Measurements from ENCODE around the gene SYNE1. TPM values are rescaled to one million over a fixed set of nuclear protein-coding genes. Genes with fewer than 3 reads are reported as not detected.
"Not testable (repeated sequence)": the region's sequence is repeated elsewhere in the genome, so short reads cannot be mapped to it uniquely, and the experiment has no call there.

Gene SYNE1
- total RNA-seq, 2 experiments from 2014 or later, result 25.8 to 25.9 TPM

DNA sequence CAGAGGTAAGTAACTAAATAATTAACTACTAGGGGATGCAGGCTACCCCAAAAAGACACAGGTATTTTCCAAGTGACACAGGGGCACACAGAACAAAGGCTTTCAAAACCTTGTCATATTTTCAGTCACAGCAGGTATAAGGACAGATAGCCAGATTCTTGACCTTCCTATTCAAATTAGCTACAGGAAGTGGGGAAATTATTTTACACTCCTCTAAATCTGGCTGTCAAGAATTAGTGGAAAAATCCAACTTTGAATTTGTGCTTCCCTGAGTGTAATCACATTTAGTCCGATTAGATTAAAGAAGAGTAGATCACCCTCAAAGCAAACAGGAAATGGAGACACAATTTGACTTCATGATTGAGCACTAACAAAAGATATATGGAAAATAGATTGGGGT is 60.6 kb downstream of the SYNE1 start:
- Mint-ChIP-seq H3K27ac (no peak overlapping the region), H3K4me1 (ENCODE audit: low read depth) (no peaks in the 10 kb centered on the region), H3K27me3 (no peaks in the 10 kb centered on the region), H3K4me3 (no peak overlapping the region), H3K36me3 (no peaks in the 10 kb centered on the region), H3K9me3 (no peaks in the 10 kb centered on the region)
- DNase-seq, result no peak
- ChIA-PET POLR2A (no interaction called here), CTCF (no interaction called here)
- intact Hi-C loops (cut with micrococcal nuclease), result no loop called here

DNA sequence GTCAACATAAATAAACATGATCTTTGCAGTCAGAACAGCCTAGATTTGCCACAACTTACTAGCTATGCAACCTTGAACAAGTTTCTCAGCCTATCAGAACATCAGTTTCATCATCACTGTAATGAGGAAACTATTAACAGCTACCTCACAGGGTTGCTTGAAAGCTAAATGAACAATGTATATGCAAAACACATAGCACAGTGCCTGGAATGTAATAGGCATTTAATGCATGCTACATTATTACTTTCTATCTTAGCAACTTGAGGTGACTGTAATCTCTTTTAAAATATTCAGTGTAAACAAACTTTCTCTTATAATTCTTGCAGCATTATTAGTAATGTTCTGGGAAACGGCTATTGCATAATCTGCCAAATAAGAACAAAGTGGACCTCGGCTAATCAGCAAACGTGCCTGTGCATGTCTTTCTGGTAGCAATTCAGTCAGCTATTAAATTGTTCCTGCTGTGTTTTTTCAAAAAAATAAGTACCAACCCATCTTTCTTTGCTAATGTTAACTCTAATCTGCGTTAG is 61.5 kb downstream of the SYNE1 start:
- Mint-ChIP-seq H3K27ac (no peak overlapping the region), H3K36me3 (no peaks in the 10 kb centered on the region), H3K4me1 (ENCODE audit: low read depth) (no peaks in the 10 kb centered on the region), H3K4me3 (no peak overlapping the region), H3K27me3 (no peaks in the 10 kb centered on the region), H3K9me3 (no peaks in the 10 kb centered on the region)
- POLR2A ChIA-PET, result no interaction called here
- no peak for DNase-seq
- intact Hi-C loops (cut with micrococcal nuclease), result no loop called here
- CTCF ChIA-PET, result no interaction called here

DNA sequence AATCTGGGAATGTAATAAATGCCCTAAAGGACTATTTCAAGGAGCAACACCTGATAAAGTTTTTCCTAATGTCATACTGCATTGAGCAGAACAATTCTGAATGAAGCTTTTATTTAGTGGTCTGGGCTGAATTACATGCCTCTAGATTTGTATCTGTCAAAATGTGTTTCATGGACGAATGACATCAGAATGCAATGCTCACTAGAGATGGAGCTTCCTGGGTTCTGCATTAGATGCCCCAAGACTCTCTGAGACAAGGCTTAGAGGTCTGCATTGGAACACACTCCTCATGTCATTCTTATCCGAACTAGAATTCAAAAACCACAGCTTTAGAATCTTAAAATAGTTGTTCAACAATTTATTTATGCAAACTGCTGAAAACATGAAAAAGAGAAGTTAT is 62.0 kb downstream of the SYNE1 start:
- Mint-ChIP-seq H3K36me3 (no peaks in the 10 kb centered on the region), H3K9me3 (no peaks in the 10 kb centered on the region), H3K4me1 (ENCODE audit: low read depth) (no peaks in the 10 kb centered on the region), H3K27me3 (no peaks in the 10 kb centered on the region), H3K27ac (no peak overlapping the region), H3K4me3 (no peak overlapping the region)
- DNase-seq, result no peak
- intact Hi-C loops (cut with micrococcal nuclease), result no loop called here
- ChIA-PET POLR2A (no interaction called here), CTCF (no interaction called here)

DNA sequence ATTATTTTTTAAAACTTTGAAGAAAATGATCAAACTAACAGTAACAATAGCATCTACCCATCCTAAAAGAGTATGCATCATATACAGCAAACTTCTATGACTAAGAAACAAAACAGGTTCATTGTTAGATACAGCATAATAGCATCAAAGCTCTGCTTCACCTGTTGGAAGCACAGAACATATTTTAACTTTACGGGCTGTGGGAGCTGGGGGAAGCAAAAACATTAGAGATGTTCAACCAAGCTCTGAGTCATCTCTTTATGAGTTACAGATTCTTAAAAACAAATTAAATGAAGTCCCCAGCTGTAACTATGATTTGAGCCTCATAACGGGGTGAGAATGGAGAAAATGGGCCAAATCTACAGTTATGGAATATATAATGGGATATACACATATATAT is 63.4 kb downstream of the SYNE1 start:
- no peak for DNase-seq
- no peaks in the 10 kb centered on the region for H3K27me3 Mint-ChIP-seq
- no peak overlapping the region for H3K27ac Mint-ChIP-seq
- CTCF ChIA-PET, result no interaction called here
- no peaks in the 10 kb centered on the region for H3K36me3 Mint-ChIP-seq
- POLR2A ChIA-PET, result interaction anchor here (0.6 kb wide), 1 partner anchor 166 kb away, joined by 3 read pairs; no protein-coding TSS in a partner anchor
- intact Hi-C loops (cut with micrococcal nuclease), result no loop called here
- no peaks in the 10 kb centered on the region for H3K9me3 Mint-ChIP-seq
- H3K4me3 Mint-ChIP-seq, result no peak overlapping the region
- no peaks in the 10 kb centered on the region for H3K4me1 Mint-ChIP-seq (ENCODE audit: low read depth)

DNA sequence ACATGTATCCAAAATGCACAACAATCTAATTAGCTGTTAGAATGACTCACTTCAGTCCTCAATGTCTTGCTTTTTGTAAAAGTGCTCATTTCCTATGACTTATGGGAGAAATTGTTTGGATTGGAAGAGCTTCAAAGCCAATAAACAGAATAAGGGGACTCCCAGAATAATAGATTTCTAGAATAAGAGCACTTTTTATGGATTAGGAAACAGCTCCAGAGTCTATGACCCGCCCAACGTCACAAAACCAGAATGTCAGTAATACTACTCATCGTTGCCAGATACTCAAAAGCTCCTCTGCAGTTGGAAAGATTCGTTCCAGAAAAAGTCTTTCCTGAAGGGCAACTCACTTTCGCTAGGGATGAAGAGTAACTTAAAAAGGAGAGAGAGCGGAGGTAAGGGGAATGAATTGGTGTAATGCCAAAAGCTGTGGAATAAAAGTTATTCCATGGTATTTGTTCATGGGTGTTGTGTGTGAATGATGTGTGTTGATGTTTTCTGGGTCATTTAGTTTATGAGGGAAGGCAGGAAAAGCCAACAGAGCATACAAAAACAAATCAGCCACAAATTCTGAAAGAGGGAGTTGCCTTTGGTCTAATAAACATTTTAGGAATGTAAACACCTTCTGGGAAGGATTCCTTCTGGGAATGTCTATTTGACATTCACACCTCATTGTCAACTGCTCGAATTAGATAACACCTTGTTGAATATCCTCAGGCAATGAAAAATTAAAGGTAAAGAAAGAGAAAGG is 64.6 kb downstream of the SYNE1 start:
- Mint-ChIP-seq H3K27me3 (no peaks in the 10 kb centered on the region), H3K36me3 (no peaks in the 10 kb centered on the region), H3K27ac (no peak overlapping the region), H3K4me3 (no peak overlapping the region), H3K9me3 (no peaks in the 10 kb centered on the region), H3K4me1 (ENCODE audit: low read depth) (no peaks in the 10 kb centered on the region)
- CTCF ChIA-PET, result no interaction called here
- DNase-seq, result no peak
- intact Hi-C loops (cut with micrococcal nuclease), result no loop called here
- POLR2A ChIA-PET, result no interaction called here

DNA sequence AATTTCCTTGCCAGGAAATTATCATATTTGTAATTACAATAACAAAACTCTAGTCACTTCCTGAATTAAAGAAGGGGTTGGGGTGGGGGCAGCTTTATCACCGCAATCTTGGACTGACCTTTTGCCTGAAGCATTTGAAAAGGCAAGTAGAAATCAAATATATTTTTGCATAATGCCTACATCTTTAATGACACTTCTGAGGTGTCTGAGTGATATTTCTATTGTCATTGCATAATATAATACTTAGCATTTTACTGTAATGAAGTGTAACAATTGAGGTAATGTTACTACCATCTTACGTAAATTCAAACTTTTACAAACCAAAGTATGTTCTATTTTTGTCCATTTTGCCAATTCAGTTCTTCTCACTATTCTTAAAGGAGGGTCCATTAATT is 65.2 kb downstream of the SYNE1 start:
- POLR2A ChIA-PET, result no interaction called here
- CTCF ChIA-PET, result no interaction called here
- Mint-ChIP-seq H3K4me1 (ENCODE audit: low read depth) (no peaks in the 10 kb centered on the region), H3K36me3 (no peaks in the 10 kb centered on the region), H3K9me3 (no peaks in the 10 kb centered on the region), H3K27ac (no peak overlapping the region), H3K4me3 (no peak overlapping the region), H3K27me3 (no peaks in the 10 kb centered on the region)
- intact Hi-C loops (cut with micrococcal nuclease), result no loop called here
- DNase-seq, result no peak

DNA sequence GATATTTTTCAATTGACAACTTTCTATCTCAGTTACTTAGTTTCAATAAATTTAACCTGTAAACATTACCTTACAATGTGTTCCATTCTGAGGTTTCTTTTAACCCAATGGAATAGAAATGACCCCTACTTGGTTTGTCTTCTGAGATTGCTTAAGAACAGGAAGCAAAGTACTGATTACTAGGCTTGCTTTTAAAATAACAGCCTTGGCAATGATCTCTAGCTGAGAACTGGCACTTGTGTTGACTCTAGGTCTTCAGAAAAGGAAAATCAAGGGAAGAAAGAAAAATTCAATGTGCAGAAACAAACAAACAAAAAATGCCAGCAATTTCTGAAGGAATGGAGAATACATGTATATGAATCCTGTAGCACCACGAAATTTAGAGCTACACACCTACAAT is 66.1 kb downstream of the SYNE1 start:
- DNase-seq, result no peak
- POLR2A ChIA-PET, result no interaction called here
- H3K4me1 Mint-ChIP-seq (ENCODE audit: low read depth), result no peaks in the 10 kb centered on the region
- H3K4me3 Mint-ChIP-seq, result no peak overlapping the region
- no peaks in the 10 kb centered on the region for H3K27me3 Mint-ChIP-seq
- H3K27ac Mint-ChIP-seq, result no peak overlapping the region
- H3K9me3 Mint-ChIP-seq, result no peaks in the 10 kb centered on the region
- H3K36me3 Mint-ChIP-seq, result no peaks in the 10 kb centered on the region
- intact Hi-C loops (cut with micrococcal nuclease), result no loop called here
- CTCF ChIA-PET, result no interaction called here

DNA sequence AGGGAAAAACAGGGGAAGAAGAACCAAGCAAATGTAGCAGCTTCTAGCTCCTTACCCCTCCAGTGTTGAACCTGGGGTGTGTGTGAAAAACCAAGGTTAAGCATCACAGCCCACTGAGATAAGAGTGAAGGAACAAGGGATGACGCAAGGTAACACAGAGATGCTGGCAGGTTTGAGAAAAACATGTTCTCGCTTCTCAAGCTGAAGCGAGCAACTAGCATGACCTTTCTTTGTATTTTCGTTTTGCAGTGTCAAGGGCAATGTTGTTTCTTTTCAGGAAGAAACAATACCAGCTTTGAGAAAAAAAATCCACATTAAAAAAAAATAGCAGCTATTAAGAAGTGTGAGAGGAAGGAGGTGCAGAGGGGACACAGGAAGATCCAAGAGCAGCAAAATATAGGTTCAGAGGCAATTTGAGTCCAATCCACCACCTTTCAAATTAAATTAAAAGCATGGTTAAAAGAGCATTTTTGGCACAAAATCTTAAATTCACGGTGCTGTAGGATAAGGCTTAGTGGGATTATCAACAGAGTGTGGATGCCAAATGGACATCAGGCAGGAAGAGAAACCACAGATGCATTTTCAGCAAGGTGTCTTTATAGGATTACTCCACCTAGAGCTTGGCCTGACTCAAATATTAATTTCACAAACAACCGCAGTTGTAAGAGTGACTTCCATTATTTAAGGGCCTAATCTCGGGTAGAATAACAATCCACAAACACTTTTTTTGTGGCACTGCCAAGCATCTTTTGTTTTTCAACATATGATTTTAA is 70.9 kb downstream of the SYNE1 start:
- POLR2A ChIA-PET, result no interaction called here
- H3K4me1 Mint-ChIP-seq (ENCODE audit: low read depth), result no peaks in the 10 kb centered on the region
- CTCF ChIA-PET, result interaction anchor here (0.6 to 0.7 kb wide), 2 partner anchors 14 to 71 kb away, joined by 3 read pairs; partner anchors contain the start of gene SYNE1
- H3K27ac Mint-ChIP-seq, result no peak overlapping the region
- no peaks in the 10 kb centered on the region for H3K36me3 Mint-ChIP-seq
- intact Hi-C loops (cut with micrococcal nuclease), result no loop called here
- no peaks in the 10 kb centered on the region for H3K9me3 Mint-ChIP-seq
- no peaks in the 10 kb centered on the region for H3K27me3 Mint-ChIP-seq
- DNase-seq, result no peak
- H3K4me3 Mint-ChIP-seq, result no peak overlapping the region

DNA sequence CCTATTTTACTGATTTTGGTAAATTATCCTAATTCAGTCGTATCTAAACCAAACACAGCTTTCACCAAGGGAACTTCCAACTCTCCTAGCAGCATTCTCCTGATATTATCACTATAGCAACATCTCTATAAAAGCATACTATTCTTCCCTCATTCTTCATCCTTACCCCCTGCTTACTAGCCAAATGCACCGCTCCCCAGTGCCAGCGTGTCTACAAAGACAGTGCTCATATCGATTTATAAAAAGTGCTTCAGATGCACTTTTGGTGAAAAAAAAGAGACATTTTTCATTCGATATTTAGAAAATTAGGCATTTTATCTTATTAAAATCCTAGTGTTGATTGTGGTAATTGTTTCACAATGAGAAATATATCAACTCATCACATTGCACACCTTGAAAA is 74.0 kb downstream of the SYNE1 start:
- intact Hi-C loops (cut with micrococcal nuclease), result no loop called here
- CTCF ChIA-PET, result no interaction called here
- H3K9me3 Mint-ChIP-seq, result peaks cover 5% of the 10 kb centered on the region
- no peaks in the 10 kb centered on the region for H3K4me1 Mint-ChIP-seq (ENCODE audit: low read depth)
- H3K27me3 Mint-ChIP-seq, result peaks cover 1% of the 10 kb centered on the region
- H3K27ac Mint-ChIP-seq, result no peak overlapping the region
- POLR2A ChIA-PET, result no interaction called here
- DNase-seq, result no peak
- H3K36me3 Mint-ChIP-seq, result no peaks in the 10 kb centered on the region
- H3K4me3 Mint-ChIP-seq, result no peak overlapping the region

DNA sequence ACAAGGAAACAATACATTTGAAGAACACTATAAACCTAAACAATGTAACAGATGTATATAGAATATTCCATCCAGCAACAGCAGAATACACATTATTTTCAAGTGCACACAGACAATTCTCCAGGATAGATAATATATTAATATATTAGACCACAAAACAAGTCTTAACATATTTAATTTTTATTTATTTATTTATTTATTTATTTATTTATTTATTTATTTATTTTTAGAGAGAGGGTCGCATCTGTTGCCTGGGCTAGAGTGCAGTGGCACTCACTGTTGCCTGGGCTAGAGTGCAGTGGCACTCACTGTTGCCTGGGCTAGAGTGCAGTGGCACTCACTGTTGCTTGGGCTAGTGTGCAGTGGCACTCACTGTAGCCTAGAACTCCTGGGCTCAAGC is 78.4 kb downstream of the SYNE1 start:
- H3K27ac Mint-ChIP-seq; POLR2A ChIA-PET; H3K4me3 Mint-ChIP-seq; H3K4me1 Mint-ChIP-seq (ENCODE audit: low read depth); DNase-seq; CTCF ChIA-PET; intact Hi-C loops (cut with micrococcal nuclease); H3K27me3 Mint-ChIP-seq; H3K36me3 Mint-ChIP-seq: not testable (repeated sequence)
- peaks cover 26% of the 10 kb centered on the region for H3K9me3 Mint-ChIP-seq

DNA sequence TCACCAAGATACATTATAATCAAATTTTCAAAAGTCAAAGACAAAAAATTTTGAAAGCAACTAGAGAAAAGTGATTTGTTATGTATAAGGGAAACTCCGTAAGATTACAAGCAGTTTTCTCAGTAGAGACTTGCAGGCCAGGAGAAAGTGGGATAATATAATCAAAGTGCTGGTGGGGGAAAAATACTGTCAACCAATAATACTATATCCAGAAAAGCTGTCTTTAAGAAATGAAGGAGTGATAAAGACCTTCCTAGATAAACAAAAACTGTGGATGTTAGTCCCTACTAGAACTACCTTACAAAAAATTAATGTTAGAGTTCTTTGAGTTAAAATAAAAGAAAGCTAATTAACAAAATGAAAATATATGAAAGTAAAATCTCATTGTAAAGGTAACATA is 79.7 kb downstream of the SYNE1 start:
- no peak overlapping the region for H3K27ac Mint-ChIP-seq
- H3K27me3 Mint-ChIP-seq, result peaks cover 3% of the 10 kb centered on the region
- intact Hi-C loops (cut with micrococcal nuclease), result no loop called here
- no peaks in the 10 kb centered on the region for H3K36me3 Mint-ChIP-seq
- H3K4me3 Mint-ChIP-seq, result no peak overlapping the region
- ChIA-PET POLR2A (no interaction called here), CTCF (interaction anchor here (0.7 kb wide), 1 partner anchor 390 kb away, joined by 3 read pairs; no protein-coding TSS in a partner anchor)
- no peak for DNase-seq
- H3K4me1 Mint-ChIP-seq (ENCODE audit: low read depth), result no peaks in the 10 kb centered on the region
- H3K9me3 Mint-ChIP-seq, result peaks cover 26% of the 10 kb centered on the region

DNA sequence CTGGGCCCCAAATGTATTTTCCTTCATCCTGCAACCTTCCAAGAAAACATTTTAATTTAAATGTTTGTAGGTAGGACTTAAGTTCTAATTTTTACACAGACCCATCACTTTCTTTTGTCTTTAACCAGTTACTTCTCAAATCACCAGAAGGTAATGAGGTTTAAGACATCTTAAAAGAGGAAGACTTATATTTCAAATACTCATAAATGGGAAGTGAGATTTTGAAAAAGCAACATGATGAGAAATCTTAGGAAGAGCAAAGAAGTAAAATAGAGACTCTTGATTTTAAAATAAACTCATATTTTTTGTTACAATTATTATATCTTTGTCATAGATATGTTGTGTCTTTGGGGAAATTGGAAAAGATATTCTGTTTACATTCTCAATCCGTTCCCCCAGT is 82.3 kb downstream of the SYNE1 start:
- ChIA-PET POLR2A (no interaction called here), CTCF (no interaction called here)
- no peak overlapping the region for H3K27ac Mint-ChIP-seq
- H3K4me1 Mint-ChIP-seq (ENCODE audit: low read depth), result no peaks in the 10 kb centered on the region
- H3K36me3 Mint-ChIP-seq, result no peaks in the 10 kb centered on the region
- intact Hi-C loops (cut with micrococcal nuclease), result no loop called here
- peaks cover 26% of the 10 kb centered on the region for H3K9me3 Mint-ChIP-seq
- H3K4me3 Mint-ChIP-seq, result no peak overlapping the region
- H3K27me3 Mint-ChIP-seq, result peaks cover 6% of the 10 kb centered on the region
- DNase-seq, result no peak
